Heart left ventricle (tissue), 13 donors: ENCODE results near the gene CEP89.

ENCODE experiments used
- CTCF ChIP-seq, 12 donors: fragments of 200-600 bp; sonication (generic) in 4 of 12; IDR thresholded peaks; one replicate each; pipeline versions ENCODE4 v1.5.0 to v1.8.0; 2018 to 2022; ENCODE audit warnings: antibody characterized with exemption in 12 of 12, mild to moderate bottlenecking in 5 of 12
- POLR2A ChIP-seq, 2 donors: fragments of 450-650 bp; IDR thresholded peaks; one replicate each; pipeline ENCODE4 v1.6.1; 2017; ENCODE audit warnings: antibody characterized with exemption in 2 of 2, mild to moderate bottlenecking in 2 of 2, moderate library complexity in 2 of 2
- donor health status: ischemic (EF 13 %, LVEDD 7.1; RV severe dilation, severe dysfunction).
- donor health status: DM: no; HTN: yes; CAD: no.
- donor health status: DM: no; HTN: no; CAD: no.
- donor health status: ischemic (EF 25% LVEDD 6.9; RV normal size, moderate dysfunction).
- donor health status: ischemic (EF 25% LVEDD 5.7; RV mildly dilated, moderate dysfunction).
- donor health status: ischemic (EF 35%, LVEDD 5.7; RV mildly dilated, moderate dysfunction).
- donor health status: nonischemic (EF 11% LVEDD 7.7; RV severe dilation, severe dysfunction).
- donor health status: DM: yes; HTN: yes; CAD: no.
- donor health status: PGD.
- donor health status: ischemic (EF 29% LVEDD 5.4; RV normal size, mild dysfunction).
- donor health status: nonischemic (EF 23%, LVEDD 6.1; RV moderate dilation, normal function).

GRCh38 chr19:32865326-32865725, 106.4 kb downstream of the CEP89 start:
- TF ChIP-seq CTCF (IDR thresholded peaks at IDR 0.05) (no peak), POLR2A (IDR thresholded peaks at IDR 0.05) (no peak)
